CD4-positive, alpha-beta T cell treated with Interleukin-17A for 4 hours (primary cell): ENCODE results near the gene EGFR.

Experiments used
- DNase-seq: peaks from one replicate; pipeline ENCODE4 v3.0.0-alpha.2; 2020; ENCODE audit warnings: mixed read lengths

The EGFR gene

GRCh38 chr7:55018361-55019190 is at the start of gene EGFR:
Gene EGFR (plus strand): TSS chr7:55019017. CDS start chr7:55019278, 261 bp downstream.
- DNase-seq: no peak

DNA sequence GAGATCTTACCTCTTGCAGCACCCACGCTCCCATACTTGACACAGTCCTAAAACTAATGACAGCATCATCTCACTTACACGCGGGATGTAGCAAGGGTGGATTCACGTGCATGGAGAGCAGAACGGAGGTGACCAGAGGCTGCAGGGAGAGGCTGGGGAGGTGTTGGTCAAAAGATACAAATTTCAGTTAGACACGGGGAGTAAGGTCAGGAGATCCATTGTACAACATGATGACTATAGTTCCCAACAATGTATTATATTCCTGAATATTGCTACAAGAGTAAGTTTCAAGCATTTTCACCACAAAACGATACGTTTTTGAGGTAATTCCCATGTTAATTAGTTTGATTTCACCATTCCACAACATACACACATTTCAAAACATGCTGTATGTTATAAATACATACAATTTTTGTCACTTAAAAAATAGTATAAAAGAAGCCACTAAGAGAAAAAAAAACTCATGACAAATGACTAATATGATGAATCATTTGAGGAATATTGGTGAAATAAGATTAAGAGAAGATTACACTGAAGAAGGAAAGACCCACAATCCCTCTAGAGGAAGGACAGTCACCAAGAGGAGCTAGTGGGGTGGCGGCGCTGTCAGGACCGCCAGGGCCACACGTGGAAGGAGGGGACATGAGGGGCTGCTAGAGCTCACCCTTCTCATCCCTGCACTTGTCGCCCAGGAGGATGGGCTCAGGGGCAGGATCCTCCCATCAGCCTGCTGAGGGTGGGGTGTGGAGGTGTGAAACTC is 49.4 kb upstream of the EGFR start:
- DNase-seq: no peak

- no peak for DNase-seq
Measured at GRCh38 chr7:54972733-54973294, 46.0 kb upstream of the EGFR start.

- no peak for DNase-seq
Measured at GRCh38 chr7:54978364-54979116, 40.3 kb upstream of the EGFR start.

GRCh38 chr7:54980521-54980920 is 38.3 kb upstream of the EGFR start:
- no peak for DNase-seq

DNA sequence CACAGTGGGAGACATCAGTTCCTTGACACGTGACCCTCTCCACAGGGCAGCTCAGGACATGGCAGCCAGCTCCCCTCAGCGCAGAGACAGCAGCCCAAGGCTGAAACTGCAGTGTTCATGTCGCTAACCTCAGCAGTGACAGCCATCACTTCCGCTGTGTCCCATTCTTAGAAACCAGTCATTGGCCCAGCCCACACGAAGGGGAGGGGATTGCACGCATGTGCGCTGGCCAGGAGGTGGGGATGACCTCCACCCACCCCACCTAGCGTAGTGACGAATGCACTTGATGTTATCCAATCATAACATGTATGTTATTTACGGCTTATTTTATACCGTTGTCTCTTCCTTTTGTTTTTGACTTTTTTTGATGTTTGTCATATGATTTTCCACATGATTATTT is 36.9 kb upstream of the EGFR start:
- DNase-seq: no peak

DNA sequence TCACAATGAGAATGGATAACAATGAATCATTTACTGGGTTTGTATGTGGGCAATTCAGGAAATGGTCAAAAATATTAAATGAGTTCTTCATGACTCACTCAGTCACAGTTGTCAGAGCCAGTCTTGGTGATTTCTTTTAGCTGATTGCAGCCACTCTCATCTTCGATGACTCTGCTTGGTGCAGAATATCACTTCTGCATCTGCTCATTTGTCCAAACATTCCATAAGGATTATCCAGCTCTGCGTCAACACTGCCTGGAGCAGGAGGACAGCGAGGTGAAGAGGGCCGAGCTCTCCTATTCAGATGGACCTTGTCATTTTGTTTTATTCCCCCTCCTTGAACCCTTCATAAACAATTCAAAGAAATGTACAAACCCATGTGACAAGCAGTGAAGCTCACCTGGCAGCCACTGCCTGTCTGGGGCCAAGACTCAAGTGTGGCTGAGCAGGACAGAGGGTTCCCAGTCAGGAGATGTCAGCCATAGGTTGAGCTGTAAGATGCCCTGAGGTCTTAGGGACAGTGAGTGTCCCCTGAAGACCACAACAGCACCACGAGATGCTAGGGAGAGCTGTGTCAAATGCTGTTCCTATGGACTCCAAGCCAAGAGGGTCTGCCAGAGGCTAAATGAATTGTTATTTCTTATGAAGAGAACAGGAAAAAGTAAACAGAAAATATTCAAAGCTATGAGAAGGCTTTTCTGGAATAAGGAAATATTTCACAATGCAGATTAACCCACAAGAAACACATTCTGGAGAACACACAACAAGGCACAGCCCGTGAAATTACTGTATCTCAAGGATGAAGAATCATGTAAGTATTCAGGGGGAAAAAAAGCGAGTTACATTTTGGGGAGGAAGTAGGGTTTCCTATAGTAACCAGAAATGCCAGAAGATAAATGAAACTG is 33.1 kb upstream of the EGFR start:
- DNase-seq: no peak

GRCh38 chr7:54986716-54987115 is 32.1 kb upstream of the EGFR start:
- DNase-seq: no peak

DNA sequence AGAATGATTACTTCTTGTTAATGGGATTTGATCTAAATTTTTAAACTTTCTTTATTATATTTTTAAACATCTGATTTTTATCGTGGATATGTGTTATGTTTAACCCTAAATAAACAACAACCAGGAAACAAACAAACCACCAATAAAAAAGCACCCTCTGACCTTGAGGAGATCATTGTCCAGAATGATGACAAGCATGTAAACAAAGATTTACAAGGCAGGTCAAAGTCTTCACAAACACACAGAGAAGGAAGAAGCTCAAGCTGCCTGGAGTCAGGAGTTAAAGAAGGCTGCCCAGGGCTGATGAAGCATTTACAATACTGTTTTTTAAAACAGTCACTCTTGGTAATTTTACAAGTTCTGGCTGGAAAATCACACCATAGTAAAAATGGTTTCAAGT is 31.0 kb upstream of the EGFR start:
- DNase-seq: no peak

GRCh38 chr7:54988516-54988915 is 30.3 kb upstream of the EGFR start:
- DNase-seq: no peak

DNA sequence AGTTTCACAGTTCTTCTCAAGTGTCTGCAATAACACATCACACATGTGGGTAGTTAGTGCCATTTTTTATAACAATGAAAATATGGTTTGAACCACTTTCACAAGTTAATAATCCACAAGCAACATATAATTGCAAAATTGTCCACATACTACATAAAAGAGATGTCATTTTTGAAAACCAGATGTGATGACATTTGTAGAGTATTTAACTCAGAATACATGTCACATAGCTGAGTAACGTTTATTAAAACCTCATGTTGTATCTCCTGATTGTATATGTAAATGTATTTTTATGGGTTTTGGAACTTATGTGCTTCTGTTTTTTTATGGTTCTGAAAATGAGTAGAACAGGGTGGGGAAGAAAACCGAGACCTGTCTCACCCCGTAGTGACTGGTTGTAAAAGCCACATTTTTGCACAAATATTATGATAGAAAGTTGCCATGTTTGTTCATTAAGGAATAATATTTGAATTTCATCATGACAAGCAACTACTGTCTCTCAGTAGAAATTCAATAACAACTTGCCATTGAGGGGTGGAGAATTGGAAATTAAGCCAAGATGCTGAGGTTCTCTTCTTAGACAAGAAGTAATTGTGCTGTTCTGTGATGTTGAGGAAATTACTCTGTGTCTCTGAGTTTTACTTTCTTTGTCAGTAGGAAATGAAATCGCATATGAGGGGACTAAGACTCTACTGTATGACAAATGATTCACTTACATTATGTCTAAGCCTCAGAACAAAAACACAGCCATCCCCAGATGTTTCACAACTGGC is 29.2 kb upstream of the EGFR start:
- DNase-seq: no peak

- no peak for DNase-seq
Measured at GRCh38 chr7:54991341-54991740, 27.5 kb upstream of the EGFR start.

DNA sequence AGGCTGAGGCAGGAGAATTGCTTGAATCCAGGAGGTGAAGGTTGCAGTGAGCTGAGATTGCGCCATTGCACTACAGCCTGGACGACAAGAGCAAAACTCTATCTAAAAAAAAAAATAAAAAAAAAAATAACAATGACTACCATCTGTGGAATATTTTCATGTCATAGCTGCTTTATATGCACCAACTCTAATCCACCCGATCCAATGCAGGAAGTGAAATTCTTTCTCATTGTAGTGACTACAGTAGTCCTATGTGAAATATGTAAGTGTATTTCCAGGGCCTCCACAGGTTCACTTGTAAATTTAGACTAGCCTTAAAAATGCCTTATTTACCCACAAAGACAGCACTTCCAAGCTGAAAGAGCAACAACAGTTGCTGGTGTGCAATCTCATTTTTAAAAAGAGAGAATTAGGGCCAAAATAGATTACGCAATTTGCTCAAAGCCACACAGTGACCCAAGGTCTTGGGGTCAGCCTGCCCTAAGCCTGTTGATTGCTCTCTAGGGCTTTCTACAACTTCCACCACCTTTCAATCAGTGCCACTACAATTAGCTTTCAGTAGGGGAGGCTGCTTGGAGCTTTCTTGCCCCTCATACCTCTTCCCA is 25.8 kb upstream of the EGFR start:
- no peak for DNase-seq

- no peak for DNase-seq
Measured at GRCh38 chr7:54995166-54995565, 23.7 kb upstream of the EGFR start.

DNA sequence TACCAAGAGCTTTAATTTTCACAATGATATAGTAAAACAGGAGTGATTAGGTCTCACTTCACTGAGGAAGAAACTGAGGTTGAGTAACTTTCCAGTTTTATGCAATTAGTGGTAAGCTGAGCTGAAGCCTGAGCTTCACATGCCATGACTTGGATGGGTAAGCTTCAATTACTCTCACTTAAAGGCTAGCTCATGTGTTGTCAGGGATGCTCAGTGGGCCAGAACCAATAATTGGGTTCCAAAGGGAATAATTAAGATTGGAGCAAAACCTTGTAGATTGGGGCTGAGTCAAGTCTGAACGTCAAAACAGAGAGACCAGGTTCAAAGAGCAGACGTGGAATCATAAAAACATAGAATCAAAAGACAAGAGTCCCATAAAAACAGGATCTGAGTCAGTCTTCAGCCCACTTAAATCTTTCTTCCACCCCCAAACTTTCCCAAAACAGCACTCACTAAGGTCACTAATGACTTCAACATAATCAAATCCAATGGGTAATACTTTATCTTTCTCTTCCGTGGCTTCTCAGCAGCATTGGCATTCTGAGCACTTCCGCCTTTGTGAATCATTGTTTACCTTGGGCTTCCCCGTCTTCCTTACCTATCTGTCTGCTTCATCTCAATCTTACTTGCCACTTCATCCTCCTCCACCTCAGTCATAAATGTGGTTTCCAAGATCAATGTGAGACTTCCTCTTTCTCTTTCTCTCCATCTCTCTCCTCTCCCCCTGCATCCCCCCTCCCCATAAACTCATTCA is 23.0 kb upstream of the EGFR start:
- no peak for DNase-seq

DNA sequence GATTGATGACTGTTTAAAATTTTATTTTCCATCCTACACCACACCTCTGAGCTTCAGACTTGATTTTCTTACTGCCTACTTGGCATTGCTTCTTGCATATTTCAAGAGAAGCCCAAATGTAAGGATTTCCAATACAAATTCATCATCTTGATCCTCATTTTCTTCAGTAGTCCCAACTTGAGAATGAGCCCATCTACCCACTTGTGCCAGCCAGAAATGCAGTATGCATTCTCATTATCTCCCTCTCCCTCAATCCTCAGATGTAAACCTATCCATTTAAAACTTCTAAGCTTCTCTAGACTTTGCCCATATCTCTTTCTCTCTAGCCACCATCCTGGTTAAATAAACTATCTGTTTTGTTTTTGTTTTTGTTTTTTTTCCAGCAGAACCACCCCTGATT is 22.4 kb upstream of the EGFR start:
- no peak for DNase-seq

- no peak for DNase-seq
Measured at GRCh38 chr7:55004579-55004978, 14.2 kb upstream of the EGFR start.

DNA sequence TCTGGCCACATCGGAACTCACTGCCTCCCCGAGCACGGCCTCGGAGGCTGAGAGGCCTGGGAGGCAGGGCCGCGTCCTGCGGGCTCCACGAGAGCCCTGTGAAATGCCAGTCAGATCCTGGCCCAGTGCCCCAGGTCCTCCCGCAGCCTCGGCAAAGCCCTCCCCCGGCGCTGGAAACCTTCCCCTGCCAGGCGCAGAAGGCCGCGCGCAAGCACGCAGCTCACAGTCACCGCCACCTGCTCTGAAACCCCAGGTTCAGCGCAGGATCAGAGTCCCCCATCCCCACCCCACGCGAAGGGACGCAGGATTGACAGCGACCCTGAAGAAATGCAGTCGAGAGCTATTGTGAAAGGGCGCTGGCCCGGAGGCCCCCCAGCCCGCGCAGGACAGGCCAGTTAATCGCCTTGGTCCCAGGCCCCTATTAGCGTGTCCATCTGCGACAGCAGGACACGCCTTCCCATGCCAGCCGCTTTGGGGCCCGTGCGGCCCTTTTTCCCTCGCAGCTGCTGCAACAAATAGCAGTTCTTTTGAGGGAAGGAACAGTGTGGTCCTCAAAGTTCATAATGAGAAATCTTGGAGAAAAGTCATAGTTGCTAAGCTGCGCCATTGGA is 13.5 kb upstream of the EGFR start:
- no peak for DNase-seq

- no peak for DNase-seq
Measured at GRCh38 chr7:55006499-55006898, 12.3 kb upstream of the EGFR start.

GRCh38 chr7:55013851-55014250 is 5.0 kb upstream of the EGFR start:
- no peak for DNase-seq
